Mammary epithelial cell (primary cell): ENCODE data around the gene CAMK1G.

Experiments used
- CTCF ChIP-seq, 2 donors: IDR thresholded peaks in 1 of 2; conservative IDR thresholded peaks in 1 of 2; 2 replicates each; pipeline ENCODE4 v1.5.1; 2011 to 2012; ENCODE audit warnings: inconsistent platforms in 2 of 2, low read length in 2 of 2, mild to moderate bottlenecking in 2 of 2, control low read depth in 1 of 2, low read depth in 1 of 2; ENCODE audit not compliant: insufficient read depth in 1 of 2; ENCODE audit errors: extremely low read depth in 1 of 2
- EZH2 ChIP-seq: IDR thresholded peaks from 2 replicates; pipeline ENCODE4 v1.6.1; 2012; ENCODE audit warnings: low read length, inconsistent platforms, borderline replicate concordance

GRCh38 chr1:209613400-209614150 is 30.1 kb downstream of the CAMK1G start:
- TF ChIP-seq CTCF (conservative IDR thresholded peaks at IDR 0.05 in 1 of 2, IDR thresholded peaks at IDR 0.05 in 1 of 2; ENCODE audit: extremely low read depth in 1 of 2, insufficient read depth in 1 of 2, low read depth in 1 of 2, low read length in 2 of 2) (no peak), EZH2 (no peak)
